GM18861 (cell line): ENCODE data around the gene PIK3CG.
A peak's percentile ranks its signal among the peaks of the same experiment; 100 is the strongest.
"Not testable (repeated sequence)": the region's sequence is repeated elsewhere in the genome, so short reads cannot be mapped to it uniquely, and the experiment has no call there.

Experiments used
- ATAC-seq: cut with Tn5 transposase; IDR thresholded peaks from one replicate; pipeline ENCODE4 v1.9.1; 2021; ENCODE audit not compliant: unreplicated experiment

PIK3CG gene

DNA sequence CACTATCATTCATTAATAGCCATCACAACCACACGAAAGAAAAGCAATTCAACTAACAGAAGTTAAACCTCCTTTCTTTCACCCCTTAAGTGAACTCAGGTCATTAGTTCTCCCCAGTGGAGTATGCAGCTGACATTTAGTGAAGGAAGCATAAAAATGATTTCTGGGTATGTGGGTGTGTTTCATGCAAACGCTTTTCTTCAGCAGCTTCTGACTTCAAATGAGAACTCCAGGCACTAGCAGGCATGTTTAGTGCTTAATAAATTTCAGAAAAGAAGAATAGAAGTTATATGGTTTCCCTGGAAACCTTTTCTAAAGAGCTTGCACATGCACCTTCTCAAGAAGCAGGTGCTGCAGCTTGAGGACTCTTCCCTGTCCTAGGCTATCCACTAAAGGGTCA, 62.5 kb downstream of the PIK3CG start:
- ATAC-seq: no peak

DNA sequence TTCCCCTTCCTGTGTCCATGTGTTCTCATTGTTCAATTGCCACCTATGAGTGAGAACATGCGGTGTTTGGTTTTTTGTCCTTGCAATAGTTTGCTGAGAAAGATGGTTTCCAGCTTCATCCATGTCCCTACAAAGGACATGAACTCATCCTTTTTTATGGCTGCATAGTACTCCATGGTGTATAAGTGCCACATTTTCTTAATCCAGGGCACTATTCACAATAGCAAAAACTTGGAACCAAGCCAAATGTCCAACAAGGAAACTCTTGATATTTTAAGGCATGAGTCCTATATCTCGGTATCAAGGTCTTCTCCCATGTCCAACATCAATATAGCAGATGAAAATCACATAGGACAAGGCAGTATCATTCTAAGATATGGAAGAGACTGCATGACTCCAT, 64.5 kb downstream of the PIK3CG start:
- not testable (repeated sequence) for ATAC-seq

DNA sequence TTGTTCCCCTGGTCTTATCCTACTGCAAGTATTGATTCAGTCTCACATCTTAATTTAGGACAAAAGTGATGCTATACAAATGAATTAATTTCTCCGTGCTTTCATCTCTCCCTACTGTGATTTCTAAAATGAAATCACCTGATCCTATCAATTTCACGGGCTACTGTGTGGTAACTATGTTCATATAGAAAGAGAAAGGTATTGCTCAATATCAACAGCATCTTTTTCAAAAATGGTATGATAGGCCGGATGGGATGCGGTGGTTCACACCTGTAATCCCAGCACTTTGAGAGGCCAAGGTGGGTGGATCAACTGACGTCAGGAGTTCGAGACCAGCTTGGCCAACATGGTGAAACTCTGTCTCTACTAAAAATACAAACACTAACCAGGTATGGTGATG, 71.2 kb downstream of the PIK3CG start:
- ATAC-seq: no peak

- ATAC-seq: not testable (repeated sequence)
Measured at GRCh38 chr7:106938122-106938521, 73.0 kb downstream of the PIK3CG start.

DNA sequence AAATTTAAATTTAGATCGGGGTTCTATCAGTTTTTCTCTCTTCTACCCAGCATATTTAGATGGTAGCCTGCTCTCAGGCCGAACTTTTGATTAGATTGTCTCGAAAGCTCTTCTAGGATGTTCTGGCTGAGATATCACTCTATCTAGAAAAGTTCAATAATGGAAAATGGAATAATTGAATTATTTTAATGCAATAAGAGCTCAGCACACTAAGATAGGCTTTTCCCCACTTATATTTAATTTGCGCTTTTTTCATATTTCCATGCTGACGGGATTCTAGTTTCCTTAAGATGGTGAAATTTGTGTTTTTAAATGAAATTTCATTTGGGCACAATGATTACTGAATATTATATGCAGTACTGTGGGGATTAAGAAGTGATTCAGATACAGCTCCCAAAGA, 73.7 kb downstream of the PIK3CG start:
- ATAC-seq: no peak

DNA sequence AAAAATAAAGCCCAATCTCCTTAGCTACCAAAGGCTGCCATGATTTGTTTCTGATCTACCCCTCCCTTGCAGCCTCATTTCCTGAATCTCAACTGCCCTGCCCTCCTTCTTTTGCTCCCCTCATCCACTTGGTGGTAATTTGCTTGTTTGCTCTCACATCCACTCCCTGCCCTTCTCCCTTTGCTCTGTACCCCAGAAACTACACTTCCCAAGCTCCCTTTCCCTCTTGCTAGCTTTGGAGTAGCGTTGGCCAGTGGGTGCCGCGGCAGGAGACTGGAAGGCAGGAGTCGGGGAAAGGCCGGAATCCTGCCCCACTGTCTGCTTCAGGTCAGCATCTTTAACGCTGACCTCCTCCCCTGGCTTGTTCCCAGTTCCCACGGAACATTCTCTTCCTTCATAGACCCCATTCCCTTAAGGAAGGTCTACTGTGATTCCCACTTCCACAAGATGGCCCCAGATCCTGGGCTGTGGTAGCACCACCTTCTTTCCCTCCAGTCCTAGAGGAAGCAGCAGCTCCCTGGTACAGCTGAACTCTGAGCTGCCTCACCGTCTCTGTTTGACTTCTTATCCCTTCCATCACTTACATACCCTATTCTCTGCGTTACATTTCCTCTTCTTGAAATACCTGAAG, 79.1 kb downstream of the PIK3CG start:
- ATAC-seq: no peak

DNA sequence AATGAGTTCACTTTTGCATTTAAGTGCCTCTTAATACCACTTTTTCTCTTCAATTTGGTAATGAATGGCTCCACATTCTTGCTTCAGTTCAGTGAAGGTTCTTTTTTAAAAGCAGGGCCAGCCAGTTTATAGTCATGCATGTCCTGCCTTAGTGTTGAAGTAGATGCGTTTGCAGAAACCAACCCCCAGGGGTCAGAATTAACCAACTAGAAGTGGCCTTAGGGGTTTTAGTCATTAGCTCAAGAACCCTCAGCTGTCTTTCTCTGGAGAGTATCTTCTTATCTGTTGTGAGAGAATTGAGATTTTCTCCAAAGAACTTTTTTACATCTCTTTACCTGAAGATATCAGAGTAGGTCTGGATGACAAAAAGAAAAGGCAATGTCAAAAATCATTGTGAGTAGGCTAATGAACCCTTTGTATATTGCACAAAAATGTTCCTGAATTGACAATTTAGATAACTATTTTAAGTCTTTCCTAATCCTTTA, 82.2 kb downstream of the PIK3CG start:
- ATAC-seq: peak; percentile 64

DNA sequence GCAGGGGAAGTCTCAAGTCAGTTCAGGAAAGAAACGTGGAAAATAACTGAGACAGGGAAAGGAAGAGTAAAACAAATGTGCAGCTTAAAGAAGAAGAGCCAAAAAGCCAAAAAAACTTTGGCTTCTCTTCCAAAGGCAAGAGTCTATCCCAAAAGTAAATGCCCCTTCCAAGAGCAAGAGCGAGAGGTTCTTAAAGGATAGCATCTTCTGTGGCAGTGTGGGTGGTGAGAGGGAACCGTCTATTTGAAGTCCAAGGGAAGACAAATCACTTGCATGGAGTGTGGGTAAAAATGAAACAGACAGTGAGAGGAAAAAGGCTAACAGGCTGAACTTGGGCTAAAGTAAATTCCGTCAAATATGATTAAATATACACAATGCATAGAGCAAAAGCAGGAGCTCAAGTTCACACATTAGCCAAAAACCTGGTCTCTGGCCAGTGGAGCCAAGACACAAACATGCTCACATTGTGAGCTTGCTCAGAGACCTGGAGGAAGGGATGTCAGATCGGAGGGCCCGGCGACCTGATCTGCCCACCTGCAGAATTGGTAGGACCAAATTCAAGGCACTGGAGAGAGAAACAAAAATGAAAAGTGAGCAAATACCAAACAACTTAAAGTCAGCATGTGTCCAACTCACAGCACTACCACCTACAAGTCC, 87.0 kb downstream of the PIK3CG start:
- ATAC-seq: no peak

GRCh38 chr7:106952658-106953231, 87.7 kb downstream of the PIK3CG start:
- no peak for ATAC-seq

DNA sequence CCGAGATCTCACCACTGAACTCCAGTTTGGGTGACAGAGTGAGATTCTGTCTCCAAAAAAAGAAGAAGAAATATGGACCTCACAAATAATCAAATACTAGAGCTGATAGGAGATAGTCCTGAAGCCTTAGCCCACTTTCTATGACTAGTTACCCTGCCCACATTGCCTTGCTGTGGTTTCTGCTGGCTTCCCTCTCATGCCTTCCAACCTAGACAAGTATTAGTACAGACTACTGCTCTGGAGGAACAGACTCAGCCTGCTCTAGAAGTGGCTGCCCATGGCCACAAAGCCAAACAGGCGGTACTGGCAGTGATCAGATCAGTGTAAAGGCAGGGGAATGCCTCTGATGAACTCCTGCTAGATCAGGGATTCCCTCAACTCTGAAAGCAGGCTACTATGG, 89.8 kb downstream of the PIK3CG start:
- ATAC-seq: no peak

- ATAC-seq: not testable (repeated sequence)
Measured at GRCh38 chr7:106955857-106956256, 90.8 kb downstream of the PIK3CG start.
